ENCODE data around the gene IFFO2. TPM values are rescaled to one million over a fixed set of nuclear protein-coding genes. Genes with fewer than 3 reads are reported as not detected.

Gene IFFO2
- total RNA-seq, 3 donors from 2014 or later, result 5.8 to 35.3 (median 34.4) TPM

GRCh38 chr1:18856435-18856834 is 100.0 kb downstream of the IFFO2 start:
- H3K9me3 ChIP-seq, result no peaks in the 10 kb centered on the region
- TF ChIP-seq CTCF (IDR thresholded peaks at IDR 0.05) (no peak), POLR2A (IDR thresholded peaks at IDR 0.05) (no peak), POLR2AphosphoS5 (IDR thresholded peaks at IDR 0.05) (no peak)
- no peak overlapping the region for H3K27ac ChIP-seq
- no peaks in the 10 kb centered on the region for H3K4me1 ChIP-seq
- H3K4me3 ChIP-seq, result no peak overlapping the region
- peaks cover 0 to 5% of the 10 kb centered on the region in 2 donors for H3K27me3 ChIP-seq
- intact Hi-C loops (cut with DNase I; ENCODE audit: low total_unique reads), result loop anchor here (10.0 kb wide), 1 partner anchor 1162 kb away; no protein-coding TSS in a partner anchor
- DNase-seq (ENCODE audit: low spot score in 2 of 2), result no peak
- no peaks in the 10 kb centered on the region for H3K36me3 ChIP-seq

- TF ChIP-seq CTCF (IDR thresholded peaks at IDR 0.05), result no peak
- H3K9me3 ChIP-seq, result no peaks in the 10 kb centered on the region
- H3K27ac ChIP-seq, result no peak overlapping the region
- no peaks in the 10 kb centered on the region for H3K4me1 ChIP-seq
- H3K27me3 ChIP-seq, result peaks cover 0 to 5% of the 10 kb centered on the region in 2 donors
- intact Hi-C loops (cut with DNase I; ENCODE audit: low total_unique reads), result loop anchor here (10.0 kb wide), 1 partner anchor 1161 kb away; no protein-coding TSS in a partner anchor
- no peak for DNase-seq (ENCODE audit: low spot score in 2 of 2)
- no peaks in the 10 kb centered on the region for H3K36me3 ChIP-seq
- H3K4me3 ChIP-seq, result no peak overlapping the region
These were observed 100.9 kb downstream of the IFFO2 start for GRCh38 chr1:18855573-18855972.

GRCh38 chr1:18854331-18855025 is 102.0 kb downstream of the IFFO2 start:
- no peak for DNase-seq (ENCODE audit: low spot score in 2 of 2)
- no peak overlapping the region for H3K4me3 ChIP-seq
- H3K4me1 ChIP-seq, result no peaks in the 10 kb centered on the region
- intact Hi-C loops (cut with DNase I; ENCODE audit: low total_unique reads), result loop anchor here (10.0 kb wide), 1 partner anchor 1160 kb away; no protein-coding TSS in a partner anchor
- TF ChIP-seq POLR2AphosphoS5 (IDR thresholded peaks at IDR 0.05), result no peak
- TF ChIP-seq POLR2A (IDR thresholded peaks at IDR 0.05), result no peak
- TF ChIP-seq CTCF (IDR thresholded peaks at IDR 0.05), result no peak
- H3K36me3 ChIP-seq, result no peaks in the 10 kb centered on the region
- no peaks in the 10 kb centered on the region for H3K9me3 ChIP-seq
- peaks cover 0 to 5% of the 10 kb centered on the region in 2 donors for H3K27me3 ChIP-seq
- no peak overlapping the region for H3K27ac ChIP-seq

Other genes starting within 250 kb of the IFFO2 start
- gene TAS1R2, start 97.0 kb downstream of the IFFO2 start, total RNA-seq, result not detected
- gene ALDH4A1, start 54.1 kb downstream of the IFFO2 start, total RNA-seq, result 10 to 100 TPM; 15.7 to 81.0 (median 23.7) TPM